NOMO-1 treated with DMSO at 0.1 percent for 48 hours (cell line): ENCODE measurements around the gene MYO9B.

Source experiments
- DNase-seq: peaks from one replicate; lab custom pipeline; 2025; ENCODE audit not compliant: unreplicated experiment; lab: John Stamatoyannopoulos, UW

Gene MYO9B

DNA sequence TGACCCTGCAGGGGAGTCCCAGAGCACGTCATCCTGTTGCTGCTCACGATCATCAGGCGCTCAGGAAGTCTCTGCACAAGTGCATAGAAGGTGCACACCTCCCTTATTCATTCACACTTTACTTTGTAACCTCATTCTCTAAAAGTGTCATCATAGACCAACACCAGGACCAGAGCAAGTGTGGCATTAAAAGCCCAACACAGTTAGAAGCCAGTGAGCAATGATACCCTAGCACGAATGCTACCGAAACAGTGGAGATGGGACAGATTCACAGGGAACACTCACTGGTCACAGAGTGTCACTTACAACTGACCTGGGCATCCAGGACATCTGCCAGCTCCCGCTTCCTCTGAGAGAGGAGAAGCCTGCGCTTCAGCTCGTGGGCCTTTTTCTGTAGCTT lies 17.3 kb upstream of the MYO9B start:
- no peak for DNase-seq

- DNase-seq = no peak
Measured at GRCh38 chr19:17060802-17061201, 14.8 kb upstream of the MYO9B start.

- DNase-seq = no peak
Measured at GRCh38 chr19:17061205-17061604, 14.4 kb upstream of the MYO9B start.

GRCh38 chr19:17061691-17062090 lies 13.9 kb upstream of the MYO9B start:
- no peak for DNase-seq

- no peak for DNase-seq
Measured at GRCh38 chr19:17063428-17063827, 12.1 kb upstream of the MYO9B start.

- no peak for DNase-seq
Measured at GRCh38 chr19:17069193-17069592, 6.4 kb upstream of the MYO9B start.

DNA sequence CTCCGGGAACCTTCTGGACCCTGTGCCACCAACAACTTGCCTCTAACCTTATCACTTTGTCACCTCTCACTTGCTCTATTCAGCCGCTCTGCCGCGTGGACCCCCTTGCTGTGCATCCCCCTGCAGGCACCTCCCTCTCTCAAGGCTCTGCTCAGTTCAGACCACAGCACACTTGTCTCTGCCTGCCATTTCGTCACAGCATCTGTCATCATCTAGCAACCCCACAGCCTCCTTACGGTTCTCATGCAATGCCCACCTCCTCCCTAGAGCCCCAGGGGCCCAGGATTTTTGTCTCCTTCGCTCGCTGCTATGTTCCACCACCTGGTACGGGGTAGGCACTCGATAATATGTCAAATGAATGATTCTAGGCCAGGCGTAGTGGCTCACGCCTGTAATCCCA lies 5.2 kb upstream of the MYO9B start:
- no peak for DNase-seq

GRCh38 chr19:17070912-17071311 lies 4.7 kb upstream of the MYO9B start:
- no peak for DNase-seq

- no peak for DNase-seq
Measured at GRCh38 chr19:17073869-17074633, 1.5 kb upstream of the MYO9B start.

DNA sequence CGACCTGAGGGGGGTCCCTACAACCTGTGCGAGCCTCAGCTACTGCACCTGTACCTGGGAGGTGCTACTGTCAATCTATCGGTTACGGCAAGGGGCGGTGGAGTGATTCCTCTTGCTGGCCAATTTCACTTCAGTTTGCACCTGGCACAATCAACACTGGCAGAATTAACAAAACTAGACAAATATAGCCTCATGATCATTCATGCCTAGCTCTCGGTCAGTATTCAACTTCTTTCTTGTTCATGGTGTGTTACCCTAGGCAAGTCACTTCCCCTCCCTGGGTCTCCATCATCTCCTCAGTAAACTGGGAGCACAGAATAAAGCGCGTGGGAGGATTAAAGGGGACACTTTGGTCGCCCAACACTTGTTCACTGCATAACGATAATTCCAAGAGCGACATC lies 943 bp upstream of the MYO9B start:
- no peak for DNase-seq

DNA sequence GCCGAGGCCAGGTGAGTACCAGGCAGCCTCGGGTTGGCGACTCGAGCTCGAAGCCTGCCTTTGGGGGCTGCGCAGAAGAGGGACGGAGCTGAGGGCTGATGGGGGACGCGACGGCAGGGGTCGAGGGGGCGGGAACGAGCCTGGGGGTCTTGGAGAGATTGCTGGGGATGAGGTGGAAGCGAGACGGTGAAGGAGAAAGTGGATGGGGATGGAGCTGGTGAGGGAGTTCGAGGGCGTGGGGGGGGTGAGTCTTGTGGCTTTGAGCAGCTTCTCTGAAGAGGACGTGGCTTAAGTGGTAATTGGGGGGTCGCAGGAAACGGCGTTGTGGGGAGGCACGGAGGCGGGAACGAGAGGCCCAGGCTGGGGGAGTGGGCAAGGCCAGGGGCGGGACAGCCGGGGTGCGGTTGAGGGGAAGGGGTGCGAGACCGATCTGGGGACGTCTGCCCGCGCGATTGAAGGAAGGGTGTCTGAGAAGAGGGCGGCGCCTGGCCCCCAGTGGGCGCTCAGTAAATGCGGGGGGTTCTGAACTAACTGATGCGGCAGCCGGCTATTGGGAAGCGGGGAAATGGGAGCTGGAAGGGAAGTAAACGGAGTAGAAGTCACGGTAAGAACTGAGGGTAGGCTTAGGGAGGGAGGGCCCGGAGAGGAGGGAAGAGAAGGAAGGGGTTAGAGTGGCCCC lies 426 bp downstream of the MYO9B start:
- DNase-seq = peak; percentile 37

- DNase-seq = no peak
Measured at GRCh38 chr19:17076543-17076991, 990 bp downstream of the MYO9B start.

- DNase-seq = no peak
Measured at GRCh38 chr19:17077447-17078028, 2.0 kb downstream of the MYO9B start.

DNA sequence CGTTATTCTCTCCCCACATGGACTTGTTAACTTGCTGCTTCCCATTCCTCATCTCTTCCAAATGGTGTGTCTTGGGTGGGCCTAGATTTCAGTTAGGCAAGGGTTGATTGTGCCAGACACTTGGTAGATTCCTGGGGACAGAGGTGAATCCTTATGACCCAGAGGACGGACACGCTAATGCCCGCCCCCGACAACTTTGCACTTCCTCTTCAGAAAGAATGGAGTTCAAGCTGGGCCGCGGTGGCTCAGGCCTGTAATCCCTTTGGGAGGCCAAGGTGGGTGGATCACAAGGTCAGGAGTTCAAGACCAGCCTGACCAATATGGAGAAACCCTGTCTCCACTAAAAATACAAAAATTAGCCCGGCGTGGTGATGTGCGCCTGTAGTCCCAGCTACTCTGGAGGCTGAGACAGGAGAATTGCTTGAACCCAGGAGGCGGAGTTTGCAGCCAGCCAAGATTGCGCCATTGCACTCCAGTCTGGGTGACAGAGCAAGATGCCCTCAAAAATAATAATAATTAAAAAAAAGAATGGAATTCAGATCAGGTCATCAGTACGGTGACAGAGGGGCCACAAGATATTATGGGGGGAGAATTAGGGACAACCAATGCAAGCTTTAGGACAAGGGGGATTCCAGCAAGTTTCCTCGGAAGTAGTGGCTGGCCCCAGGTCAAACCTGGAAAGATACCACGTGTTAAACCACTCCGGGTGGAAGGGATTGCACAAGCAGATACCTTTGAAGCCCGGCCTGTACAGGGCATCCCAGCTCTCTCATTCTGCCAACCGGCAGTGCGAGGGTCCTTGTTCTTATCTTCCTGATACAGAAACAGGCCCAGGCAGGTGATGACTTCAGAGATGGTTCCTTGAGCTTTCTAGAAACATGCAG lies 2.7 kb downstream of the MYO9B start:
- no peak for DNase-seq

GRCh38 chr19:17078920-17079709 lies 3.5 kb downstream of the MYO9B start:
- no peak for DNase-seq

DNA sequence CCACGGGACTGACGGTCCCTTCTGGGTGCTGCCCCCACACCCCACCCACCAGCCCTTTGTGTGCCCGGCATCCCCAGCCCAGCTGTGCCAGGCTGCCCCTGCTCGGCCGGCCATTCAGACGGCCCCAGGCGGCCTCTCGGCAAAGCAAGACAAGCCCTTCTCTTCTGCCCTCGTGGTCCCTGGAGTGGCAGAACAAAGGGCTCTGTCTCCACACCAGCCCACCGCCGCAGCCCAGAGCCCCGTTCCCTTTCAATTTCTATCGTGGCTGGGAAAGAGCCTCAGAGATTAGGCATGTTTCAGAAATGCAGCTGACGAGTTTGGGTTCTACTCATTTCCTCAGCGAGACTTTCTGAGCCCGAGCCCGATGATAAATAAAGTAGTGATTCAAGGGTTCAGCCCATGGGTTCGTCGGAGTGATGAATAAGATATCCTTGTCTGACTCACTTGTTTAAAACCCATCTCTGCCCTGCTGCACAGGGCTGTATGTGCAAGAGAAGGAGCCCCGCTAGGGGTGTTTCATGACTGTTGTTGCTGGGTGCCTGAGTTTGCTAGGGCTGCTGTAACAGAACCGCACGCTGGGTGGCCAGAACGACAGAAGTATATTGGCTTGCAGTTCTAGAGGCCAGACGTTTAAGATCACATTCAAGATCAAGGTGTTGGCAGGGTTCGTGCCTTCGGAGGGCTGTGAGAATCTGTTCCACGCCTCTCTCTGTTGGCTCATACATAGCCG lies 4.3 kb downstream of the MYO9B start:
- no peak for DNase-seq

DNA sequence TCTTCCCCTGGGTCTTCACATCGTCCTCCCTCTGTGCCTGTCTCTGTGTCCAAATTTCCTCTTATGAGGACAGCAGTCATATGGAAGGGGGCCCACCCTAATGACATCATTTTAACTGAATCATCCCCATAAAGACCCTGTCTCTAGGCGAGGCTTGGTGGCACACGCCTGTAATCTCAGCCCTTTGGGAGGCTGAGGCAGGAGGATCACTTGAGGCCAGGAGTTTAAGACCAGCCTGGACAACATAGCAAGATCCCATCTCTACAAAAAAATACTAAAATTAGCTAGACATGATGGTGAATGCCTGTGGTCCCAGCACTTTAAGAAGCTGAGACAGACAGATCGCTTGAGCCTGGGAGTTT lies 4.8 kb downstream of the MYO9B start:
- DNase-seq = no peak

DNA sequence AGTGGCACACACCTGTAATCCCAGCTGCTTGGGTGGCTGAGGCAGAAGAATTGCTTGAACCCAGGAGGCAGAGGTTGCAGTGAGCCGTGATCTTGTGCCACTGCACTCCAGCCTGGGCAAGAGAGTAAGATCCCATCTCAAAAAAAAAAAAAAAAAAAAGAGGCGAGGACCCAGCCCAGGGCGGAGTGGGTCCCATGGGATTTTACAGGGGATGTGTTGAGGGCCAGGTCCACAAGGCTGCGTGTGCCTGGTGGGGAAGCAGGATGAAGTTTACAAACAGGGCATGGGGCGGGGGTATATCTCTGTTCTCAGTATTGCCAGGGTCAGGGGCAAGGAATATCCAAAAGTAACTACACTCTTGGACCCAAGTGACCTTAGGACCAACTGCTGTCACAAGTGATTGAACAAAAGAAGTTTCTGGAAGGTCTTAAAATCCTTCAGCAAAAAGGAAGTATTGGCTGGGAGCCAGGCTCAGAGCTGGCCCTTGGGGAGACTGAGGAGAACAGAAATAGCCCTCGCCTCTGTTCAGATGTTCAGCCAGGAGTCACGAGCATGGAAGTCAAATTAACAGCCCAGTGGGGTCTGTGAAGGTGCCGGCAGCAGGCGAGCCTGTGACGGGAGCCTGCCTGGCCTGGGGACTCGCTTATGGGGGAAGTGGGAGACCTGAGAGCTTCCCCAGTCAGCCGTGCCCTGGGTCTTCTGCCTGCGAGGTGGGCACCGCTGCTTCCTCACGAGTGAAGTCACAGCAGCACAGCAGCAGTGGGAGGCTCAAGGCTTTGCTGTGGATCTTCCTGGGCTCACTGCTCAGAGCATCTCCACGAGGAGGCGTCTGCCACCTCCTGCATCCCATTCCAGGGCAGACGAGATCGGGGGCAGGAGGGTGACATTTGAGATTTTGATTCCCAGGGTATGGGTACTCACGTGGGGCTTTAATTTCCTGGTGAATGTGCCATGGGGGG lies 6.4 kb downstream of the MYO9B start:
- no peak for DNase-seq

DNA sequence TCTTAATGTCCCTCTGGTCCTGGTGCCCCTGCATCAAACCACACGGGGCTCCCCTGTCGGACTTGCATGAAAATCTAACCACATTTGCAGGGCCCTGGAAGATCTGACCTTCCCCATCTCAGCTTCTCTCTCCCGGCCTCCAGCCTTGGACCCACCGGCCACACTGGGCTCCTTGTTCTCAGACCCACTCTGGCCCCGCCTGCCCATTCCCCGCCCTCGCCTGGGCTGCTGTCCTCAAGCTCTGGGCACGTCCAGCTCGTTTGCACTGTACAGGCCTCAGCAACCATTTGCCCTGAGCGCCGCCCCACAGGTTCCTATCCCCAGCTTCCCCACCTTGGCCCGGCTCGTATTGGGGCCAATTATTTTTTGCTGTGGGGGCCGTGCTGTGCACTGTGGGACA lies 10.5 kb downstream of the MYO9B start:
- DNase-seq = no peak
